COLO829 (cell line): ENCODE measurements around the gene NPM1.

Source experiments
- DNase-seq: peaks from one replicate; pipeline ENCODE4 v3.0.0; 2012; ENCODE audit warnings: low spot score

The NPM1 gene

GRCh38 chr5:171450423-171451331, 63.0 kb downstream of the NPM1 start:
- DNase-seq, result no peak

DNA sequence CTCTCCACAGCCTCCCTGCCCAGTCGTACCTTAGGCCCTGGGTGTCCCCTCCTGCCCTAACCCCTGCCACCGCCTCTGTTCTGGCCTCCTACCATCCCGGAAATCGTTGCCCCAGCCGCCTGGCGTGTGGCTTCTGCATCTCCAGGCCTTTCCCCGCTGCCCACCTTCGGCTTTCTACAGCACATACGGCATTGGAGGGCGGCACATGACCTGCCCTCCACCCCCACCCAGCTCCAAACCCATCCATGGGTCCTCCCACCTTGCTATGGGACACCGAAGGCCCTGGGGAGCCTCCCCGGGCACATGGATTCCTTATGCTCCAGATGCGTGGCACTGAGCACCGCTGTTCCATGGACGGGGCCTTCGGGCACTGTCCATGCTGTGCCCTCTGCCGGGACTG, 63.8 kb downstream of the NPM1 start:
- no peak for DNase-seq

- no peak for DNase-seq
Observed at GRCh38 chr5:171453056-171453725, 65.5 kb downstream of the NPM1 start.

DNA sequence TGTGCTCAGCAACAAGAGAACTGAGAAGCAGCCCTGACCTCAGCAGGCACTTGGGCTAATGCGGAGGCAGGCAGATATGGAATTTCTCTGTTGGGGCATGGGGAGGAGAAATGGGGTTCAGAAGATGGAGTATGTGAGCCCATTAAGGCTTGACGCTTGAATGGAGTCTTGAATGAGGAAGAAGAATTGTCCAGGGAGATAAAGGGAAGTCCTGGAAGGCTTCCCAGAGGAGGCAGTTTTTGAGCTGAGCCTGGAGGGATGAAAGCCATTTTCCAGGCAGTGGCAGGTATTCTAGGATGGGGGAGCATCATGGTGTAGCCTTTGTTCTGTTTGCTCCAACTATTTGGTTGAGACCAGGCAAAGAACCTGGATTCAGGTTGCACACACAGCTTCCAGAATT, 66.3 kb downstream of the NPM1 start:
- DNase-seq, result no peak

- DNase-seq, result no peak
Observed at GRCh38 chr5:171454549-171454948, 66.9 kb downstream of the NPM1 start.

- DNase-seq, result no peak
Observed at GRCh38 chr5:171455522-171455921, 67.9 kb downstream of the NPM1 start.

DNA sequence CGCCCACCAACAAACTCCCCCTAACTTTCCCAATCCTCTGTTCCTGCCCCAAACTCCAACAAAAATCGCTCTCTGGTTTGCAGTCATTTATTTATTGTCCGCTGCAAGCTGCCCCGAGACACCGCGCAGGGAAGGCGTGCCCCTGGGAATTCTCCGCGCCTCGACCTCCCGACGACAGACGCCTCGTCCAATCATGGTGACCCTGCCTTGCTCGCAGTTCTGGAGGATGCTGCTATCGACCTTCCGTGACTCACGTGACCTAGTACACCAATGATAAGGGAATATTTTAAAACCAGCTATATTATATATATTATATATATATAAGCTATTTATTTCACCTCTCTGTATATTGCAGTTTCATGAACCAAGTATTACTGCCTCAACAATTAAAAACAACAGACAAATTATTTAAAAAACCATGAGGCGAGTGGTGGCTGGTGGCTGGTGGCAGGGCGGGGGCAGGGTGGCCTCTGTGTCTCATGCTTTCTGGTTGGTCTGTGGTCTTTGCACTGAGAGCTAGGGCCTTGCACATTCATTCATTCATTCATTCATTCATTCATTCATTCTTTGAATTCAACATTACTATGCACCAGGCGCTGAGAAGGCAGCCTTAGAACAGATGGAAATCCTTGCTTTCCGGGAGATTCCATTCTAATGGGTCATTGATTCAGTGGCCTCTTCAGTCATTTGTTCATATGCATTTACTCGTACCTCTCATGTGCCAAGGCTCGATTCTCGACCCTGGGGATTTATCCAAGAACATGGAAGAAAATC, 69.7 kb downstream of the NPM1 start:
- no peak for DNase-seq

- DNase-seq, result no peak
Observed at GRCh38 chr5:171459839-171460238, 72.2 kb downstream of the NPM1 start.
